Ectodermal cell (in vitro differentiated cells): ENCODE results near the gene CEP164.

Experiments
- H3K27ac ChIP-seq: 2 replicates; pipeline ENCODE4 v1.7.0; 2013; ENCODE audit warnings: mild to moderate bottlenecking, low read depth, low read length; ENCODE audit not compliant: insufficient read depth, poor library complexity, severe bottlenecking
- H3K27me3 ChIP-seq: 2 replicates; pipeline ENCODE4 v1.7.0; 2013; ENCODE audit warnings: mild to moderate bottlenecking, low read length; ENCODE audit not compliant: insufficient read depth, control insufficient read depth, poor library complexity, severe bottlenecking
- H3K36me3 ChIP-seq: one replicate; pipeline ENCODE4 v1.7.0; 2013; ENCODE audit warnings: low read length; ENCODE audit not compliant: control insufficient read depth, insufficient read depth
- H3K4me1 ChIP-seq: one replicate; pipeline ENCODE4 v1.7.0; 2013; ENCODE audit warnings: low read length; ENCODE audit not compliant: control insufficient read depth, insufficient read depth
- H3K4me3 ChIP-seq: 2 replicates; pipeline ENCODE4 v1.7.0; 2013; ENCODE audit warnings: low read depth, low read length, control low read depth; ENCODE audit not compliant: insufficient read depth
- H3K9me3 ChIP-seq: 2 replicates; pipeline ENCODE4 v1.7.0; 2013; ENCODE audit warnings: mild to moderate bottlenecking, low read length, moderate library complexity; ENCODE audit not compliant: control insufficient read depth
- WGBS, 2 experiments: methylation state at CpG; one replicate each; pipeline ENCODE4 v1.1.7; 2013; ENCODE audit warnings: missing lambda C conversion rate in 2 of 2; 5-methylcytosine and 5-hydroxymethylcytosine counted together

CEP164 gene

DNA sequence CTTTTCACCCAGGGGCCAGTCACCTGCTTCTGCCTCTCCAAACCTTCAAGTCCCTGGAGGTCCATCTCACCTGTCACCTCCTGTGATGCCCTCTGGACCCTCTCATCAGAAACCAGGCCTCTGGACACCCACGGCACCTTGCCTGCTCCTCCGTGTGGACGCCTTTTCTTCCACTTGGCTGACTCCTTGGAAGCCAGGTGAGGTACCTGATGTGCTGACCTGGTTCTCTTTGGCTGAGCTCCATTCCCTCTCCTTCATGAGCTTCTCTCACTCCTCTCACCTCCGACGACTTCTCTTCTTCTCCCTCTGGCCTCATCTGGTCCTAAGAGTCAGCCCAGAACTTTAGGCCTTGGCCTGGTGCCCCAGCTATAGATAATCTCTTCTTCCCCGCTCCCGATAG lies 99.3 kb downstream of the CEP164 start:
- 91 to 92% methylated on average over 7 of the region's 7 CpGs for WGBS, 2 experiments
- Histone ChIP-seq H3K27ac (no peak overlapping the region), H3K4me1 (peaks cover 14% of the 10 kb centered on the region), H3K36me3 (no peaks in the 10 kb centered on the region), H3K9me3 (no peaks in the 10 kb centered on the region), H3K27me3 (peaks cover 14% of the 10 kb centered on the region), H3K4me3 (no peak overlapping the region)

DNA sequence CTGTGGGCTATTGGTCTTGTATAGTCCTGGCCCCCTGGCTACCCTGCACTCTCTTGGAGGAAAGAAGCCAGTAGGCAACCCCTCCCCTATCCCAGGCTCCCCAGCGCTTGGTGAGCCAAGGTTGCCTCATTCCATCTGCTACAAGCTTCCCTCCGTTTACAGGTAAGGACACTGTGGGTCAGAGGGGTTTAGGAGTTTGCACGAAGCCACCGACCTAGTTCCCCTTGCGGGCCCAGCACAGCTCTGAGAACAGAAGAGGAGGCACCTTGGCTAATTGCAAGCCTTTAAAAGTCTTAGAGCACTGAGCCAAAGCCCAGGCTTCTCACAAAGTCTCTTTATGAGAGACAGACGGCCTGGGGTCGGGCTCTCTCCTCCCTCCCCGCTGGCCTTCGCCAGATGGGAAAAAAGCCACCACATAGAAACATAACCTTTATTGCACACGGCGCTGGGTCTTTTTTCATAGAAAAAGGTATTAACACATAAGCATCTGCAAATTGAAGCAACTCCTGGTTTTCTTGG lies 99.8 kb downstream of the CEP164 start:
- Histone ChIP-seq H3K9me3 (no peaks in the 10 kb centered on the region), H3K36me3 (no peaks in the 10 kb centered on the region), H3K27ac (no peak overlapping the region), H3K4me1 (peaks cover 14% of the 10 kb centered on the region), H3K27me3 (peaks cover 14% of the 10 kb centered on the region), H3K4me3 (no peak overlapping the region)
- WGBS, 2 experiments, result 75 to 78% methylated on average over 11 of the region's 11 CpGs

DNA sequence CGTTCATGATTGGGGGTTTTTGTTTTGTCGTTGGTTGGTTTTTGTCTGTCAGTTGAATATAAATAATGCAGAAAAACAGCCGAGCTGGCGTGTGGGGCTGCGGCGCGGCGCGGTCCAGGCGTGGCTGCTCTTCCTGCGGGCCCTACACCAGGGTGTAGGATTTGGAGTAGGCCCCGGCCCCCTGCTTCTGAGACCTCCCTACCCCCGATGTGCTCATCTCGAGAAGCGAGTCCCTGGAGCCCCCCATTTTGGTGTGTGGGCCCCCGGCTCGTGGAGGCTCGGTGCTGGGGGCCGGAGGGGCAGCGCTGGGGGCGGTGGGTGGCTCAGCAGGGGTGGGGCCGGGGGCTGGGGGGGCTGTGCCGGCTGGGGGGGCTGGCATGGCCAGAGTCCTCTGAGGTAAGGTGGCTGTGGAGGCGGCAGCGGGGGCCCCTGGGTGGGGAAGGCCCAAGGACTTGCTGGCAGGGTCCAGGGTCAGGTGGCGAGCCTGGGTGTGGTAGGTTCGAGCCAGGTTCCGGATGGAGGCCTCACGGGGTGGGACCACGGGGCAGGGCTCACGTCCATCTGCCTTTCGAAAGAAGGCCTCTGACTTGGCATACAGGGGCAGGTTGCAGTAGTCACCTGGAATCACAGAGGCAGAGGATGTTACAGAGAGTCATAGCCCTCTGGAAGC lies 100.7 kb downstream of the CEP164 start:
- Histone ChIP-seq H3K9me3 (no peaks in the 10 kb centered on the region), H3K27ac (no peak overlapping the region), H3K36me3 (no peaks in the 10 kb centered on the region), H3K27me3 (peaks cover 14% of the 10 kb centered on the region), H3K4me3 (no peak overlapping the region), H3K4me1 (peaks cover 14% of the 10 kb centered on the region)
- 92 to 93% methylated on average over 32 of the region's 32 CpGs for WGBS, 2 experiments

DNA sequence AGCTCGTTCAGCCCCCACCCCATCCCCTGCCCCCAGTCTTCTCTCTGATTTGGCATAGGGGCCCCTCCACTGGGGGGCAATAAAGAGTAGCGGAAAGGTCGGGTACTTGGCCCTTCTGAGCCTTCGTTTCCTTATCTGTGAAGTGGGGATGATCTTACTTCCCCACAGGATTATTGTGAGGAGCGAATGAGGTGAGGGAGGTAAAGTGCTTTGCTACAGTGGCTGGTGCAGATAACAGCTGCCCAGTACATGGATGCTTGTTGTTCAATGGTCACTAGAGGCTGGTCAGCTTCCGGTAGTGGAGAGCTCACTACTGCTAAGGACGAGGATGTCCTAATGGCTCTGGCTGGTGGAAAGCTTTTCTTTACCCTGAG lies 101.2 kb downstream of the CEP164 start:
- Histone ChIP-seq H3K9me3 (no peaks in the 10 kb centered on the region), H3K4me3 (no peak overlapping the region), H3K36me3 (no peaks in the 10 kb centered on the region), H3K4me1 (peaks cover 14% of the 10 kb centered on the region), H3K27ac (no peak overlapping the region), H3K27me3 (peaks cover 14% of the 10 kb centered on the region)
- WGBS, 2 experiments, result 87 to 92% methylated on average over 7 of the region's 7 CpGs

DNA sequence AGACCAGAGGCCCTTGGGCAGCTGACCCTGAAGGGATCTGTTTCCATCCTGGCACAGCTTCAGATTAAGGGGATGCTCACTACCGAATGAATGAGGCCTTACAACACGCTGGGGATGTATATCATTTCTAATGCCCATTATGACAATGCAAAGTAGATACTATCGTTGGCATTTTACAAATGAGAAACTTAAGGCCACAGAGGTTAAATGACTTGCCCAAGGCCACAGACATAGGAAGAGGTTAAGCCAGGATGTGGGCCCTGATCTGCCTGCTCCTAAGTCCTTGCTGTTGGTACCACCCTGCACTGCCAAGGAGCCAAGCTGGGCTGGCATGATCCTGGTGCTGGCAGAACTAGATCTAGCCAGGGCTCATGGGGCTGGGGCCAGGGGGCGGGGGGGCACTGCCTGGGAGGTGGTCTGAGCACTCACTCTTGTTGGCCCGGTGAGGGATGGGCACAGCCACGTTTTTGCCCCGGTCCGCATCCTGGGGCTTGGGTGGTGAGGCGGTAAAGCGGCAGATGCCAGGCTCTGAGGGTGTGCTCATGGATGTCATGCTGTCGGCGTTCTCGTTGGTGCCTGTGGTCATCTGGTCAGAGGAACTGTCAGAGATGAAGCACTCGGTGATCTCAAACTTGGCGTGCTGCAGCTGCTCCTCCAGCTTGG lies 102.8 kb downstream of the CEP164 start:
- Histone ChIP-seq H3K27me3 (peaks cover 10% of the 10 kb centered on the region), H3K4me1 (peaks cover 14% of the 10 kb centered on the region), H3K36me3 (no peaks in the 10 kb centered on the region), H3K27ac (no peak overlapping the region), H3K4me3 (no peak overlapping the region), H3K9me3 (no peaks in the 10 kb centered on the region)
- WGBS, 2 experiments, result 90 to 93% methylated on average over 15 of the region's 15 CpGs

DNA sequence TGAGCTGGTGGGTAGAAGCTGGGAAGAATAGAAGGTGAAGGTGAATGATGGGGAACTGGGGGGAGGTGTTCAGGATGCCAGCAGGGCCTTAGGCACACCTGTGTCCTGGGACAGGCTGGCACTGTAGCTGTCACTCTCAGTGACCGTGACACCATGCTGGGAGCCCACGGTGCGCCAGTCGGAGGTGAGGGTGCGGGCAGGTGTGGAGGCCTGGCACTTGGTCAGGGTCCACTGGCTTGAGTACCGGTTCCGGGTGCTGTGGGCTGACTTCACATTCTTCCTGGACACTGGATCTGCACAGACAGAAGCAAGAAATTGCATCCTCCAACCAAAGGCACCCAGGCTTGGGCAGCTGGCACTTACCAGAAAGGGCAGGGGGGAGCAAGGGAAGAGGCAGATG lies 103.8 kb downstream of the CEP164 start:
- Histone ChIP-seq H3K4me3 (no peak overlapping the region), H3K9me3 (no peaks in the 10 kb centered on the region), H3K27me3 (peaks cover 3% of the 10 kb centered on the region), H3K4me1 (peaks cover 14% of the 10 kb centered on the region), H3K36me3 (no peaks in the 10 kb centered on the region), H3K27ac (no peak overlapping the region)
- 97% methylated on average over 7 of the region's 7 CpGs for WGBS, 2 experiments

DNA sequence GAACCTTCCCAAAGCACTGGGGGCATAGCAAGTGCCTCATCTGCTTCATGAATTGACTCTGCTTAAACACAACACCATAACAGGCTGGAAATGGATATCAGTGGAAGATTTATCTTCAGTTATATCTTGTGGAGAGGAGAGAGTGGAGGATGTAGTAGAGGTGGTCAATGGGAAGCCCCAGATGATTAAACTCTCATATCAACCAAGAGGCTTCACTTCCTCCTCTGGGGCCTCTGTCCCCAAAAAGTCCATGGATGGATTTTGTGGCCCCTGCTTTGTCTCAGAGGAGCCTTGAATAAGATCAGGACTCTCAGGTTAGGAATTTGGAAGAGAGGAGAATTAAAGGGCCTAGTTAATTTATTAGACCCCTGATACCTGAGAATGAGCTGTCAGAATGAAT lies 106.1 kb downstream of the CEP164 start:
- H3K27ac ChIP-seq, result no peak overlapping the region
- peaks cover 3% of the 10 kb centered on the region for H3K27me3 ChIP-seq
- peaks cover 6% of the 10 kb centered on the region for H3K4me1 ChIP-seq
- H3K4me3 ChIP-seq, result no peak overlapping the region
- no peaks in the 10 kb centered on the region for H3K9me3 ChIP-seq
- H3K36me3 ChIP-seq, result no peaks in the 10 kb centered on the region

DNA sequence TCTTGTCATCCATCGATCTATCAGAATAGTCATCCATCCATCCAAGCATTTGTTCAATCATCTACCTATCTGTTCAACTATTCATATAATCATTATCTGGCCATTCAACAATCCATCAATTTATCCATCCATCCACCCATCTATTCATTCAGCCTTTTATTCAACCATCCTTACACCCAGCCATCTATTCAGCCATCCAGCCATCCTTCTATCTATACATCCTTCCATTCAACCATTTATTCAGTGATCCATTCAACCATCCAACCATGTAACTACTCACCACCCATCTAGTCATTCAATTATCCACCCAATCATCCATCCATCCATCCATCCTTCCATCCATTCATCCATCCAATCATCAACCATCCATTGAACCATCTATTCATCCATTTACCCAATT lies 106.8 kb downstream of the CEP164 start:
- no peaks in the 10 kb centered on the region for H3K9me3 ChIP-seq
- peaks cover 3% of the 10 kb centered on the region for H3K27me3 ChIP-seq
- no peaks in the 10 kb centered on the region for H3K36me3 ChIP-seq
- H3K4me3 ChIP-seq, result no peak overlapping the region
- H3K27ac ChIP-seq, result no peak overlapping the region
- H3K4me1 ChIP-seq, result peaks cover 6% of the 10 kb centered on the region
- WGBS, 2 experiments, result 93% methylated on average over 1 of the region's 1 CpG

DNA sequence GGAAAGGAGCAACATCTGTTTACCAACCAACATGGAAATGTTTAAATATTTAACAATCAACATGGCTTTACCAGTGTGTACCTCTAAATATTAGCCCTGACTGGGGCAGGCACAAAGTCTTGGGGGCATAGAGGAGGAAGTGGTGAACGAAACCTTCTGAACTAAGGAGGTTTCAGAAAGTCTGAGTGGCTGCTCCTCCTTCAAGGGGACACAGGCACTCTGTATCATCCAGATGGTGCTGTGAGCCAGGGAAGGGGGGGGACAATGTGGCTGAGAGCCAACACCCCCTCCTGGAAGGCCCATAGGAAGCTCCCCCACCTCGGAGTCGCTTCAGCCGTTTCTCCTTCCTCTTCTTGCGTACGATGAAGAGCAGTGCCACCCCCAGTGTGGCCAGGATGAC lies 107.7 kb downstream of the CEP164 start:
- peaks cover 3% of the 10 kb centered on the region for H3K27me3 ChIP-seq

DNA sequence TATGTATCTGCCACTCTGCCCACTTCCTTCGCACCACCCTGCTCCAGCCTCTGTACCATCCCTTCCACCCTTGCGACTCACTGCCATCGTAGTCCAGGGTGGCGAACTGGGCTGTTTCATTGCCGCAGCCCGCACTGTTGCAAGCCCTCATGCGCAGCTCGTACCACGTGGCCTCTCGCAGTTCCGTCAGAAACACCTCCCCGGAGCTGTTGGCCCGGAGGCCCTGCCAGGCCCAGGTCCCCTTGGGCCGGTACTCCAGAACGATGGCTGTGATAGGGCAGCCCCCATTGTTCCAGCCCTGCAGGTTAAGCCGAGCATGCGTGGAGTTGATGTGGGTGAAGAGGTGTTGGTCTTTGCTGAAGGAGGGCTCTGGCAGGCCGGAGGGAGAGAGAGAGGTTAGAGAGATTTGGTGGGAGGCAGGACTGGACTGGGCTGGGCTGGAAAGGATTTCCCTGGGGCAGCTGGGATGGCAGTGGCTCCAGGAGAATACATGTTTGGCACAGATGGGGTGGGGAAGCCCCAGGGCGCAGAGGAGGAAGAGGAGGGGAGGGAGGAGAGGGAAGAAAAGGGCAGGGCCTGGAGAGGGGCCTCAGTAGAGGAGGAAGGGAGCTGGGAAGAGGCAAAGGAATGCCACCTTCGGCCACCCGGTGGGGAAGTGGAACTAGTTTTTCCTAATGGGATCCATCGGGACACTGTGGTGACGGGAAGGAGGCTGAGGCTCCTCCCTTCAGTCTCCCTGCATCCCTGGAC lies 109.6 kb downstream of the CEP164 start:
- H3K27ac ChIP-seq, result no peak overlapping the region
- H3K4me3 ChIP-seq, result no peak overlapping the region
- H3K9me3 ChIP-seq, result no peaks in the 10 kb centered on the region
- H3K4me1 ChIP-seq, result no peaks in the 10 kb centered on the region
- 85 to 86% methylated on average over 23 of the region's 23 CpGs for WGBS, 2 experiments
- no peaks in the 10 kb centered on the region for H3K36me3 ChIP-seq
- peaks cover 4% of the 10 kb centered on the region for H3K27me3 ChIP-seq

More for the DNA sequence above, 107.7 kb downstream of the CEP164 start:
- Histone ChIP-seq H3K27ac (no peak overlapping the region), H3K9me3 (no peaks in the 10 kb centered on the region), H3K4me1 (no peaks in the 10 kb centered on the region), H3K4me3 (no peak overlapping the region), H3K36me3 (no peaks in the 10 kb centered on the region)
- WGBS, 2 experiments, result 91 to 97% methylated on average over 6 of the region's 6 CpGs
